Adipocyte (in vitro differentiated cells): ENCODE data around the gene RCC1.
"Not testable (repeated sequence)": the region's sequence is repeated elsewhere in the genome, so short reads cannot be mapped to it uniquely, and the experiment has no call there.

Experiments used
- DNase-seq: peaks from one replicate; pipeline ENCODE4 v3.0.0-alpha.2; 2015; ENCODE audit warnings: low read depth
- H3K27me3 ChIP-seq: replicated peaks from 2 replicates; pipeline ENCODE4 v1.7.0; 2013; ENCODE audit warnings: mild to moderate bottlenecking, low read length, moderate library complexity; ENCODE audit not compliant: control insufficient read depth, insufficient read depth
- H3K36me3 ChIP-seq: 2 replicates; pipeline ENCODE4 v1.7.0; 2013; ENCODE audit warnings: low read length, mild to moderate bottlenecking, moderate library complexity; ENCODE audit not compliant: control insufficient read depth, insufficient read depth, severe bottlenecking
- H3K4me1 ChIP-seq: 2 replicates; pipeline ENCODE4 v1.7.0; 2013; ENCODE audit warnings: mild to moderate bottlenecking, low read length, moderate library complexity; ENCODE audit not compliant: control insufficient read depth, insufficient read depth
- H3K4me3 ChIP-seq: 2 replicates; pipeline ENCODE4 v1.7.0; 2013; ENCODE audit warnings: mild to moderate bottlenecking, low read length, moderate library complexity
- H3K9ac ChIP-seq: 2 replicates; pipeline ENCODE4 v1.7.0; 2013; ENCODE audit warnings: mild to moderate bottlenecking, low read length, moderate library complexity
- H3K9me3 ChIP-seq: 2 replicates; pipeline ENCODE4 v1.7.0; 2013; ENCODE audit warnings: mild to moderate bottlenecking, low read length, moderate library complexity; ENCODE audit not compliant: control insufficient read depth

RCC1 gene

GRCh38 chr1:28526886-28527285 is 21.0 kb downstream of the RCC1 start:
- DNase-seq = no peak
- H3K27me3 ChIP-seq = no peaks in the 10 kb centered on the region
- H3K9ac ChIP-seq = no peak overlapping the region
- H3K9me3 ChIP-seq = no peaks in the 10 kb centered on the region
- H3K36me3 ChIP-seq = peaks cover 9% of the 10 kb centered on the region
- no peaks in the 10 kb centered on the region for H3K4me1 ChIP-seq
- H3K4me3 ChIP-seq = no peak overlapping the region

- Histone ChIP-seq H3K9me3 (no peaks in the 10 kb centered on the region), H3K4me3 (no peak overlapping the region), H3K9ac (no peak overlapping the region), H3K27me3 (no peaks in the 10 kb centered on the region), H3K36me3 (peaks cover 19% of the 10 kb centered on the region), H3K4me1 (no peaks in the 10 kb centered on the region)
- no peak for DNase-seq
Measured at GRCh38 chr1:28530456-28530855, 24.6 kb downstream of the RCC1 start.

- no peak for DNase-seq
- Histone ChIP-seq H3K27me3 (no peaks in the 10 kb centered on the region), H3K9ac (no peak overlapping the region), H3K4me1 (no peaks in the 10 kb centered on the region), H3K9me3 (no peaks in the 10 kb centered on the region), H3K4me3 (no peak overlapping the region), H3K36me3 (peaks cover 48% of the 10 kb centered on the region)
Measured at GRCh38 chr1:28534671-28535070, 28.8 kb downstream of the RCC1 start.

- Histone ChIP-seq H3K9me3 (no peaks in the 10 kb centered on the region), H3K27me3 (no peaks in the 10 kb centered on the region), H3K4me3 (no peak overlapping the region), H3K4me1 (no peaks in the 10 kb centered on the region), H3K9ac (no peak overlapping the region), H3K36me3 (peaks cover 48% of the 10 kb centered on the region)
- no peak for DNase-seq
Measured at GRCh38 chr1:28535180-28535579, 29.3 kb downstream of the RCC1 start.

GRCh38 chr1:28537457-28538199 is 31.8 kb downstream of the RCC1 start:
- Histone ChIP-seq H3K9ac (no peak overlapping the region), H3K27me3 (no peaks in the 10 kb centered on the region), H3K9me3 (no peaks in the 10 kb centered on the region), H3K36me3 (peaks cover 36% of the 10 kb centered on the region), H3K4me3 (no peak overlapping the region), H3K4me1 (no peaks in the 10 kb centered on the region)
- no peak for DNase-seq

- DNase-seq = no peak
- H3K36me3 ChIP-seq = peaks cover 36% of the 10 kb centered on the region
Measured at GRCh38 chr1:28538286-28538685, 32.4 kb downstream of the RCC1 start.

GRCh38 chr1:28540651-28541050 is 34.8 kb downstream of the RCC1 start:
- Histone ChIP-seq H3K27me3 (no peaks in the 10 kb centered on the region), H3K9me3 (no peaks in the 10 kb centered on the region), H3K9ac (no peak overlapping the region), H3K36me3 (peaks cover 27% of the 10 kb centered on the region), H3K4me3 (no peak overlapping the region), H3K4me1 (no peaks in the 10 kb centered on the region)
- DNase-seq = no peak

More at GRCh38 chr1:28538286-28538685, 32.4 kb downstream of the RCC1 start:
- Histone ChIP-seq H3K4me1 (no peaks in the 10 kb centered on the region), H3K9me3 (no peaks in the 10 kb centered on the region), H3K9ac (no peak overlapping the region), H3K27me3 (no peaks in the 10 kb centered on the region), H3K4me3 (no peak overlapping the region)

GRCh38 chr1:28541414-28542015 is 35.7 kb downstream of the RCC1 start:
- H3K36me3 ChIP-seq = peaks cover 19% of the 10 kb centered on the region
- not testable (repeated sequence) for H3K4me1 ChIP-seq, H3K9me3 ChIP-seq, DNase-seq, H3K9ac ChIP-seq, H3K4me3 ChIP-seq, H3K27me3 ChIP-seq

GRCh38 chr1:28545246-28545628 is 39.4 kb downstream of the RCC1 start:
- Histone ChIP-seq H3K4me1 (peaks cover 5% of the 10 kb centered on the region), H3K9ac (no peak overlapping the region), H3K36me3 (no peaks in the 10 kb centered on the region), H3K4me3 (no peak overlapping the region), H3K27me3 (no peaks in the 10 kb centered on the region), H3K9me3 (no peaks in the 10 kb centered on the region)
- DNase-seq = no peak

- DNase-seq = no peak
- H3K36me3 ChIP-seq = no peaks in the 10 kb centered on the region
- no peaks in the 10 kb centered on the region for H3K27me3 ChIP-seq
- H3K9me3 ChIP-seq = no peaks in the 10 kb centered on the region
- no peak overlapping the region for H3K9ac ChIP-seq
- peaks cover 8% of the 10 kb centered on the region for H3K4me1 ChIP-seq
- H3K4me3 ChIP-seq = no peak overlapping the region
Measured at GRCh38 chr1:28548318-28548717, 42.5 kb downstream of the RCC1 start.

- no peaks in the 10 kb centered on the region for H3K9me3 ChIP-seq
- H3K4me3 ChIP-seq = no peak overlapping the region
- H3K36me3 ChIP-seq = no peaks in the 10 kb centered on the region
- no peaks in the 10 kb centered on the region for H3K27me3 ChIP-seq
- H3K9ac ChIP-seq = no peak overlapping the region
- no peak for DNase-seq
- H3K4me1 ChIP-seq = peaks cover 12% of the 10 kb centered on the region
Measured at GRCh38 chr1:28551381-28551780, 45.5 kb downstream of the RCC1 start.
